NCI-H748 (cell line): Measurements from ENCODE around the gene IRS1.

ENCODE experiments used
- DNase-seq: peaks from one replicate; lab custom pipeline; 2025; ENCODE audit not compliant: unreplicated experiment; lab: John Stamatoyannopoulos, UW

Gene IRS1

DNA sequence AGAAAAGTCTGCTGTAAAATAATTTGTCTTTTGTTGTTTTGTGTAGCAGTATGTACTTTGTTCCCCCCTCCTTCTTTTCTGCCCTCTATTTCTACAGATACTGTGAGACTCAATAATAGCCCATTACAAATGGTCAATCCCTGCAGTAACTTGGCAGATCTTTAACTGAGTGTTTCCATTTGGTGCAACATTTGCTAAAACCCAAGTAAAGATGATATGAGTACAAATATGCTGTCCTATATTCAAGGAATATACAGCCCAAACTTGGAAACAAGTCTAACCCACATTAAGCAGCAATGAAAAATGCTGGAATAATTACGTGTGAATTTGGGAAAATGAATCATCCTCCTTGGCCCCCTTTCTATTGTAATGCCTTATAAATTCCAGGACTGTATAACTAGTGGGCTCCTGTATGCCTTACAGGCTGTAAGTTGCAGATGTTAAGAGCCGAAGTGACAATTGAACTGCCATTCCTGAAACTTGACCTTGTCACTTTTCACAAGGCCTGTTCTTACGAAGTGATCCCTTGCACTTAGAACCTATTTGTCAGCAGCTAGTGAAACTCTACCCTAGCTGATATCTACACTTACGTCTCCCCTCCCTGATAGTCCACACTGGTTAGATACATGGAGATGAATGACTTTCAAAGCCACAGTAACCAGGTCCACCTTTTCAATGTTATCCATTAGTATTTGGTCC, 104.9 kb downstream of the IRS1 start:
- DNase-seq, result no peak

DNA sequence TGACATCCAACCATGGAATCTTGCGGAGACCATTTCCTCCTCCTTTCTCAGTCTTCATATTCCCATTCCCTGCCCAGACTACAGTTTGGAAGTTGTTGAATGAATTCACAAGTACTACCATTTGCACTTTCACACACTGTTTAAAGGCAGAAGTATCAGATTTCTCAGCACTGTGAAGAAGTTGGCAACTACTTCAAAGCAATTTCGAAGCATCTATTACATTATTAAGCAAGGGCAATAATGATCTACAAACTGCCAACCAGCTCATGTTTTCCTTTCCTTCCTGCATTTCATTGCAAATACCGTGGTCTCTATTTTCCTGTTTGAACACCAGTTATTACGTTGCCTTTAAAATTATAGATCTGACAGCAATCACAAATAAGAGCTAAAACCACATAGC, 105.5 kb downstream of the IRS1 start:
- no peak for DNase-seq

DNA sequence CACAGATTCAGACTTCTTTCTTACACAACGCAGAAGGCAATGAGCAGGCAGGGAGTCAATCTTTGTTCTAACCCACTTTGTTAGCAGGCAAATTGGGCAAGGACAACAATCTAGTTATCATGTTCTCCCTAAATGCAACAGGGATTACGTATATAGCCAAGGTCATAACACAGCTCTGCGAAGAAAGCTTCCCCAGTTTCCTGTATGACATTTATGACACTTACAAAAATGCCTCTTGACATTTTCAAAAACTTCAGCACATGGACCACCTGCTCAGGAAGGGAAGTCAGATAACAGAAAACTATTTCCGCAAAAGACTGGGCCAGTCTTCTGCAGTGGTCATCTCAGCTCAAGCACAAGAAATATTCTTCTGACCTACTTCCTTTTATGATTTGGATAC, 106.1 kb downstream of the IRS1 start:
- no peak for DNase-seq

GRCh38 chr2:226692521-226693126, 107.0 kb downstream of the IRS1 start:
- DNase-seq, result no peak

DNA sequence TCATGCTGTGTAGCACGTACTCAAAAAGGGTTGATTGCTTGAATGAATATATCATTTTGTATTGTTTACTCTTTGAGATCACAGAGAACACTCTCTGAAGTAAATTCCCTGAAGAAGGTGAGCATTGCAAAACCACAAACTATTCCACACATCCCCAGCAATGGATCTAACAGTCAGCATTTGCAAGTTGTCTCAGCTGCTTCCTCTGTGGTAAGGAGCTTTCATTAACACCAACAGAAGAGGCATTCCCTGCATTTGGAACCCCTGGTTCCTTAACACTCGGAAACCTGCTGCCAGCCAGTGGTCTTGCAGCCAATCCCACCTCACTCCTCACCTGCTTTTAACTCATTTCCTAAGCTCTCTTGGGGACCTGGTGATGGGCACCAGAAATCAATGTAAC, 108.4 kb downstream of the IRS1 start:
- DNase-seq, result no peak

DNA sequence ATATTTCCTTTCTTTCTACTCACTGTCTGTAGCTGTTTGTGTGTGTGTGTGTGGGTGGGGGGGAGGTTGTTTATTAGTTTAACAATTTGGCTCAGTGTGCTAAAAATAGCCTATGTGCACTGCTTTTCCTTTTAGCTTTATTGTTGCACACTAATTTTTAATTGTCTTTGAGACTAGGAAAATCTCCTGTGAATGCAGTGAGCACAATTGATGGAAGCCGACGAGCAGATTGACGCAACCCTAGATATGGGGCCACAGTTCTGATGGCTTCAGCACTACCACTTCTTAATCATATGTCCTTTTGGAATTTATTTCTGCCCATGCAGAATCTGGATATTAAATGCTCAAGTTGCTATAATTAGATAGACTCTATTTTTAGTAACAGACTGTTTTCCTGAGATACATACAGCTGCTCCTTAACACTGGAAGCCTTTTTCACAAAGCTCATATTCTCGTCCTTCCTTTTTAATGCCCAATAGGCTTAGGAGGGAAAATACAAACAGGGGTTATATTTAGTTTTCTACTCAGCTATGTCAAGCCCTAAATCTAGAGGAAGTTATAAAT, 109.1 kb downstream of the IRS1 start:
- DNase-seq, result no peak

GRCh38 chr2:226687641-226688253, 111.9 kb downstream of the IRS1 start:
- DNase-seq, result no peak

GRCh38 chr2:226684563-226684959, 115.1 kb downstream of the IRS1 start:
- DNase-seq, result no peak

- no peak for DNase-seq
Measured at GRCh38 chr2:226683944-226684562, 115.6 kb downstream of the IRS1 start.

DNA sequence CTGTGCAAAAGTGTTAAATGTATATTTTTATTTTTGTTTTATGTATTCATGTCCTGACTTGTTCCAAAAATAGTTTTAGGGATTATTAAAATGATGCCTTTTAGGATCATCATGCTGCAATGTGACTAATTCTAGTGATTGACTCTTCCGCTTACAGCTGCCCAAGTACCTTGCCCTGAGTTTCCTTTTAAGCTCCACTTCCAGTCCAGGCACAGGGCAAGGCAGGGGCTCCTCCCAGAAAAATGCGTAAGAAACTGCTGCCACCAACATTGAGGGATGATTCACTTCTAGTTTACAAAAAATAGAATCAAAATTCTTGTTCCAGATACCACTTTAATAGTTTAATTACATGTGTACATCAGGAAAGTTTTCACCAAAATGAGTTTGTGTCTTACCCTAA, 116.4 kb downstream of the IRS1 start:
- DNase-seq, result no peak
